ENCODE results near the gene SORCS2.

GRCh38 chr4:7735395-7735794 is 543.1 kb downstream of the SORCS2 start:
- TF ChIP-seq CTCF (IDR thresholded peaks at IDR 0.05; ENCODE audit: insufficient read depth, low read depth, low read length) (no peak), EZH2 (IDR thresholded peaks at IDR 0.05; ENCODE audit: insufficient read depth, low read length) (no peak)

Data from astrocyte (in vitro differentiated cells and primary cell).